Subcutaneous adipose tissue (tissue), 4 donors: ENCODE data around the gene HPS3. TPM values are rescaled to one million over a fixed set of nuclear protein-coding genes. Genes with fewer than 3 reads are reported as not detected.

ENCODE experiments used
- CTCF ChIP-seq: fragments of 450-650 bp; IDR thresholded peaks from one replicate; pipeline ENCODE4 v1.5.1; 2016; ENCODE audit warnings: low read depth, mild to moderate bottlenecking, control low read depth, antibody characterized with exemption, moderate library complexity
- total RNA-seq, 4 donors: library from RNA; depleted of rRNA; stranded (reverse); fragments of >200 nt; gene quantifications; one replicate each; pipeline ENCODE4 v1.1.0, GENCODE V29; 2016

The HPS3 gene
- total RNA-seq, 4 donors from 2014 or later: 18.5 to 43.7 (median 20.4) TPM

GRCh38 chr3:149186219-149186618 is 56.8 kb downstream of the HPS3 start:
- TF ChIP-seq CTCF: no peak

- TF ChIP-seq CTCF: no peak
These were observed 57.3 kb downstream of the HPS3 start for GRCh38 chr3:149186721-149187120.

- TF ChIP-seq CTCF: no peak
These were observed 59.1 kb downstream of the HPS3 start for GRCh38 chr3:149188494-149188893.

GRCh38 chr3:149195221-149195620 is 65.8 kb downstream of the HPS3 start:
- no peak for TF ChIP-seq CTCF

GRCh38 chr3:149197669-149198068 is 68.2 kb downstream of the HPS3 start:
- TF ChIP-seq CTCF: no peak

GRCh38 chr3:149198611-149199010 is 69.2 kb downstream of the HPS3 start:
- no peak for TF ChIP-seq CTCF

- no peak for TF ChIP-seq CTCF
These were observed 70.0 kb downstream of the HPS3 start for GRCh38 chr3:149199474-149199873.

GRCh38 chr3:149203758-149204157 is 74.3 kb downstream of the HPS3 start:
- TF ChIP-seq CTCF: no peak
